Frontal cortex (tissue), 4 donors: Measurements from ENCODE around the gene ZNF790. TPM values are rescaled to one million over a fixed set of nuclear protein-coding genes. Genes with fewer than 3 reads are reported as not detected.
"Not testable (repeated sequence)": the region's sequence is repeated elsewhere in the genome, so short reads cannot be mapped to it uniquely, and the experiment has no call there.

Experiments used
- DNase-seq, 2 donors: peaks; one replicate each; pipeline ENCODE4 v3.0.0; 2012; ENCODE audit warnings: low spot score in 2 of 2
- FAIRE-seq: peaks from 2 replicates; lab custom pipeline; 2012; peaks lifted over from hg19 to GRCh38; lab: Jason Lieb, UNC
- total RNA-seq: library from RNA; depleted of rRNA; stranded (reverse); fragments of >200 nt; gene quantifications from one replicate; pipeline ENCODE4 v1.2.3, GENCODE V29; 2014
- donor health status: control.
- donor health status: control.
- donor health status: control.

The ZNF790 gene
- total RNA-seq: 26.1 TPM

DNA sequence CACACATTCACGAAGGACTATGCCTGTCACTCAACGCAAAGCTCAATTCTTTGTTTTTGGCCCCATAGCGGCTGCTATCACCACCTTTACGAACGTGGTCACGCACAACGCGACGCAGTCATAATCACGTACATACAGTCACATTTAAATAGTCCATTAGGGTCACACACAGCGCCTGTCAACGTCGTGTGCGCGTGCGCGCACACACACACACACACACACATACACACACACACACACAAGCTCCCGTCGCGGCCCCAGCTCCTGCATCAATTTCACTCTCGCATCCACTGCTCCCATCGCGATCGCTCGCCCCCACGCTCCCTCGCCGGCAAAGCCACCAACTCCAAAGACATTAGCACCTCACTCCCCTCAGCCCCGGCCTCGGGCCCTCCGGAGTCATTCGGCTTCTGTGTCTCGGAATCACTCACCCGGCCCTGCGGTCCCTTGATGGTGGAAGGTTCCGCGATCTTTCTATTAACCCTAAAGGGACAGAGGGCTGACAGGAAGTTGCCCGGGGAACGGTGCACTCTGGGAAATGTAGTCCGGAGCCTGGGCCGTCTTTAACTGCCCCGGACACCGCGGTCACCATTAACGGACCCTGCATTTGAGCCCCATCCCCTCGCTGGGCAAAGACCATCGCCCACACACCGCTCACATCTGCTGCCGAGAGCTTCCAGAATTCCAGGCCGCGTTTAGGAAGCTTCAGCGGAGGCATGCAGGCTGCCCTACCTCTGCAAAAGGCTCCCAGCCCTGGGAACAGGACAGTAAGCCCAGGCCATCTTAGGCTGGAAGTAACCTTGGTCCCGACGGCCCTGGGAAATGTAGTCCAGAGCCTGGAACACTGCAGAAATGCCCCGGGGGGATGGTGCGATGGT, at the start of gene ZNF790:
TSS of gene ZNF790 (minus strand) at position 482 of the 878 bp plus-strand sequence. CDS start 12,768 bp downstream, outside the sequence.
- DNase-seq (peak; percentile 62 to 79), FAIRE-seq (no peak)

DNA sequence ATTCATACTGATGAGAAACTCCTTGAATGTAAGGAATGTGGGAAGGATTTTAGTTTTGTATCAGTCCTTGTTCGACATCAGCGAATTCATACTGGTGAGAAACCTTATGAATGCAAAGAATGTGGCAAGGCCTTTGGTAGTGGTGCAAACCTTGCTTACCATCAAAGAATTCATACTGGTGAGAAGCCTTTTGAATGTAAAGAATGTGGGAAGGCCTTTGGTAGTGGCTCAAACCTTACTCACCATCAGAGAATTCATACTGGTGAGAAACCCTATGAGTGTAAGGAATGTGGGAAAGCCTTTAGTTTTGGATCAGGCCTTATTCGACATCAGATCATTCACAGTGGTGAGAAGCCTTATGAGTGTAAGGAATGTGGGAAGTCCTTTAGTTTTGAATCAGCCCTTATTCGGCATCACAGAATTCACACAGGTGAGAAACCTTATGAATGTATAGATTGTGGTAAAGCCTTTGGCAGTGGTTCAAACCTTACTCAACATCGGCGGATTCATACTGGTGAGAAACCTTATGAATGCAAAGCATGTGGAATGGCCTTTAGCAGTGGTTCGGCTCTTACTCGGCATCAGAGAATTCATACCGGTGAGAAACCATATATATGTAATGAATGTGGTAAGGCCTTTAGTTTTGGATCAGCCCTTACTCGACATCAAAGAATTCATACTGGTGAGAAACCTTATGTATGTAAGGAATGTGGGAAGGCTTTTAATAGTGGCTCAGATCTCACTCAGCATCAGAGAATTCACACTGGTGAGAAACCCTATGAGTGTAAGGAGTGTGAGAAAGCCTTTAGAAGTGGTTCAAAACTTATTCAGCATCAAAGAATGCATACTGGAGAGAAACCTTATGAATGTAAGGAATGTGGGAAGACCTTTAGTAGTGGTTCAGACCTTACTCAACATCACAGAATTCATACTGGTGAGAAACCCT, 39.1 kb upstream of the ZNF790 start:
- DNase-seq: no peak
- no peak for FAIRE-seq

DNA sequence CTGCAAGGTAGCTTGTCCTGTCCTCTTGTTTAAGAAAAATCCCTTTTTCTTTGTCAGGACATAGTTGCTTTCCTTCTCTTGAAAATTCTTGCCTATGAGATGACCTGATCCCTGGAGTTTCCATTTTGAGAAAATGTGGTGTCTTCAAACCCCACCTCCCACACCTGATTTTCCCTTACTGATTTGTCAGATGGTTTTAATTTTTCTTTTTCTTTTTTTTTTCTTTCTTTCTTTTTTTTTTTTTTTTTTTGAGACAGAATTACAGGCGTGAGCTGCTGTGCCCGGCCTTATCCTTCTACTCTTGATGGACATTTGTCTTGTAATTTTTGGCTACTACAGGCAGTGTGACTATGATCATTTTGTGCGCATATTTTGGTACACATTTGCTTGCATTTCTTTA, 13.7 kb upstream of the ZNF790 start:
- no peak for FAIRE-seq
- DNase-seq: no peak

DNA sequence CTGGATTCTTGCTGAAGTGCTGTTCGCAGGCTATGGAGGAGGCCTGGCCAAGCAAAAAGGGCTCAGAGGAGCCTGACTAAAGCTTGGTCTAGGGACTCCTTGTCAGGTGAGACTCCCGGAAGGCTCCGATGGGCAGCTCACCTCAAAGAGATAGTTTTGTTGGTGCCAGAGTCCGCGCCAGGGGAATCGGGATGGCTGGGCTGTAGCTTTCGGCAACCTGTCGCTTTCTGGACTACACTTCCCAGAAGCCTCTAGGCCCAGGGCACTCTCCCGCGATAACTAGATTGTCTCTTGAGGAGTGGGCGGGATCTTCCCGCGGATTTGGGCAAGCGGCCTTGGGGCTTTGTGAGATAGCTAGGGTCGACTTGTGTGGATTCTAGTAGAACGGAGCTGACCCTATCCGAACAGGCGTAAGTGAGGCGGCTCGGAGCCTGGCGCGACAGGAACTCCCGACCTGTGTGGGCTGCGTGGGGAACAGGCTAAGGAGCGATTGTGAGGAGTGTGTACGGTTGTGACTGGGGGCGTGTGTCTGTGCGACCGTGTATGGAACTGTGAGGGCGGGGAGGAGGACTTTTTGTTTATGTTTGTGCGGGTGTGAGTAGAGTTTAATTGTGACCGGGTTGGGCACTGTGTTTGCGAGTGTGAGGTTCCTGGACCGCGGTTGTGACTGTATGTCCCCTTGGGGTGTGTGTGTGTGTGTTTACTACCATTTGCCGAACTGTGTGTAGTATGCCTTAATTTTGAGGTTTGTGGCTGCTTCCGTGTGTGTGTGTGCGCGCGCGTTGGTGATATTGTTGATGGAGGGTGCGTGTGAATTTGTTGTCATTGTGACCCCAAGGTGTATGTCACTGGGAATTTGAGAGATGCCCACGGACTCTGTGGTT, 12.6 kb upstream of the ZNF790 start, which contains the start of gene ZNF345:
TSS of gene ZNF345 (plus strand) at position 318 of the 884 bp plus-strand sequence. CDS start 25,955 bp downstream, outside the sequence.
- DNase-seq (peak; percentile 70 to 84), FAIRE-seq (no peak)

DNA sequence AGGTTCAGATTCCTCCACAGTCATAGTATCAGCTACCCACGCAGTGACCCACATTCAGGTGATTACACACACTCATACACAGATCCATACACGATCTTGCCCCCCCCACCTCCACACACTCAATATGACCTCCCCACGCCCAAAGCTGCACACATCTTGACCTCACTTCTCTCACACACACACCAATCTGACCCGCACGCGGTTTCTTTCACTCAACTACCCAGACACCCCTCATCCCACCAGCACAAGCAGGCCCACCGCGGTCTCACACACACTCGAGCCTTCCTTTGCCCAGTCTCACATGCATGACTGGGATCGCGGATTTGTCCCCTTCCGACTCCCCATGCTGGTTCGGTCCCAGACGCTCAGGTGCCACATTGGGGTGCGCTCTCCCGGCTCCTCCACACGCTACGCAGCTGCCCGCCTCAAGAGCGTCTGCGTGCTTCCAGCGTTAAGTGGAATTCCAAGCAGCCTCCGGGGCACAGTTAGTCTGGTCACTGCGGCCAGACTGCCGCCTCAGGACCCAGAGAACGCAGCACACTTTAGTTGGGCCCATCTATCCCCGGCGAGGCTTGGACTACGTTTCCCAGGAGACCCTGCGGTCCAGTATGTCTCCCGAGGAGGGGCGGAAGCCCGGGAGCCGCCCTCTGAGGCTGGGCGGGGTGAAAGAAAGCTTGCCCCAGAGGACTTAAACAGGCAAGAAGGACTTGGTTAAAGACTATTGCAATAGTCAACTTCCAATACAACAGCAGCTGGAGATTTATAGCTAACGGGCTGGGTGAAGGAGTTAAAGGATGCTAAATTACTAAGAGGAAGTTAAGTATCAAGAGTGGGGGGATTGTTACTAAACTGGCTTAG, 11.7 kb upstream of the ZNF790 start:
- peak; percentile 67 to 84 for DNase-seq
- FAIRE-seq: no peak

DNA sequence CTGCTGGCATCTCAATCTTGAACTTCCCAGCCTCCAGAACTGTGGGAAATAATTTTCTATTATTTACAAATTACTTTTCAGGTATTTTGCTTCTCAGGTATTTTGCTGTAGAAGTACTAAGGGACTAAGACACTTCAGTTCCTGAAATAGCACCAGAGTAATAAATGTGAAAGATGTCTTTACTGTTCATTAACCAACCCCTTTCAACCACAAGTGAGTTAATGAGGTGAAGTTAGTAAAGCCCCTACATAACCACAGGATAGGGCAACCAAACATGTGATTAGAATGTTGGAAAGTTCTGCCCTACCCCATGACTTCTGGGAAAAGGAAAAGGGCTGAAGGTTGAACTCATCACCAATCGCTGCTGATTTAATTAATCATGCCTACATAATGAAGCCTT, 9.8 kb upstream of the ZNF790 start:
- no peak for FAIRE-seq

DNA sequence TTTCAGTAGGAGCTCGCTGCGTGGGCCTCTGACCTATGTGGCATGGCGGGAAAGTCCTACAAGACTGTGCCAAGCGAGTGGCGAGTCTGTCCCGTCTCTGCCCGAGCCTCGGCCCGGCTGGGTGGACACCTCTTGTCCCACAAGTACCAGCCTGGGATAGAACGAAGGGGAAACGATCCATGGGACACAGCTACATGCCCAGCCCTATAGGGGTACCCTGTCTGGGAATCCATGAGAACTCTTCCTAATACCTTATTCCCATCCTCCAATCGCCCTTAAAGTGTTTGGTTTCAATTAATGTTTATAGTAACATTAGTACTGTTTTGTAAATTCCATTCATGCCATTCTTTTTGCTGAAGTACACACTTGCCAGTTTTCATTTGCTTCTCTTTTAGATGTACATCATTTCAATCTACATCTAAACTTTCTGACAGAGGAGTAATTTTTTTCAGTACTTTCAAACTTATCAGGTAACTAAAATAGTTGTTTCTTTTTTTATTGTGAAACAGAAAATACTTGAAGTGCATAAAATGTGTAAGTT, 667 bp upstream of the ZNF790 start:
- DNase-seq (no peak), FAIRE-seq (no peak)

More for the DNA sequence above, 9.8 kb upstream of the ZNF790 start:
- no peak for DNase-seq

DNA sequence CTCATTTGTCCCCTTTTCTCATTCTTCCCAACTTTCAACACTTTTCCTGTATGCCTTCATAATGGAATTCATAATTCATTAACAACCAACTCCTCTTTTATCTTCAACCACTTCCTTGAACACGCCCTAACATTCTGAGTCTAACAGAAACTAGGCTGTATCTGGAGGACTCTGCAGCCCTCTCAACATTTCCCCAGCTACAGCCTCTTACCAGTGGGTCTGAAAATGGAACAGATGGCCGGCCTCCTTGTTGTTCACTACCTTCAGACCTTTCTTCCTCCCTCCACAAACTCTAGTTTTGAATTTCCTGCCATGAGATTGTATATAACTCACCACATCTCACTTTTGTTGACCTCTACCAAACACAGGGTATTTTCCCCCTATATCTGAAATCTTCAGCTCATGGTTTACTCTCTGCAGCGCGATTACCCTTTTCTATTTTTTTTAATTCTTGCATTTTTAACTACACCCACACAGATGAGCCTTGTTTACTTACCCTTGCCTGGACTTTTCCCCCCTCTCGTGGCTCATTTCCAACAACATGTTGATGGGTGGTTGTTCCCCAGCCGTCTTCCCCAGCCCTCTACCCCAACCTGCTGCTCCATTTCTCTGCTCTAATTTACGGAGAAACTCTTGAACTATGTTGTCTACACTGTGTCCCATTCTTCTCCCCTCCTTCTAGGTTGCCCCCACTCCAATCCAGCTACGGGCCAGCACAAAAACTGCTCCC, 846 bp downstream of the ZNF790 start:
- no peak for DNase-seq
- no peak for FAIRE-seq

DNA sequence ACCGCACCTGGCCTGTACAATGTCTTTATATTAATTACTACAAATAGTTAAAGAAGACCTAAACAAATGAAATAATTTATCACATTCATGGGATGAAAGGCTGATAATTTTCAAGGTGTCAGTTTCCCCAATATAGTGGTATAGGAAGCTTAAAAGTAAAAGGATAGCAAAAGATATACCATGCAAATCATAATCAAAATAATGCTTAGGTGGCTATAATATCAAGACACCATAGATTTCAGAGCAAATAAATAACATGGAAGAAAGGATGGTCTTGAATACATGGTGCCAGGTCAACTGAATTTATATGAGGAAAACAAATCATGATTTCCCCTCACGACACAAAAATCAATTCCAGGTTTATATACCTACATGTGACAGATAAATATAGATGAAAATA, 4.8 kb downstream of the ZNF790 start:
- DNase-seq (no peak), FAIRE-seq (no peak)

DNA sequence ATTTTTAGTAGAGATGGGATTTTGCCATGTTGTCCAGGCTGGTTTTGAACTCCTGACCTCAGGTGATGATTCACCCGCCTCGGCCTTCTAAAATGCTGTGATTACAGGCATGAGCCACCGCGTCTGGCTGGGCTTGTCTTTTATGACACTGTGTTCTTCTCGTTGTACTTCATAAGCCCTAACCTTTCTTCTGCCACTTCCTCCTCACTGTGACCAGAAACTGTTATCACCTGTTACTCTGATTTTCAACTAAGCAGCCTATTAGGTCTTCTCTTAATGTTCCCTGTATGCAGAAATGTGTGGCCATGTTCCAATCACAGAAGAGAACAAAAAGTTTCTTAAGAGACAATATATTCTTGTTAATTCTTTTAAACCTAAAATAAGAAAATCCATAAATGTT, 16.4 kb downstream of the ZNF790 start:
- DNase-seq: no peak
- no peak for FAIRE-seq

DNA sequence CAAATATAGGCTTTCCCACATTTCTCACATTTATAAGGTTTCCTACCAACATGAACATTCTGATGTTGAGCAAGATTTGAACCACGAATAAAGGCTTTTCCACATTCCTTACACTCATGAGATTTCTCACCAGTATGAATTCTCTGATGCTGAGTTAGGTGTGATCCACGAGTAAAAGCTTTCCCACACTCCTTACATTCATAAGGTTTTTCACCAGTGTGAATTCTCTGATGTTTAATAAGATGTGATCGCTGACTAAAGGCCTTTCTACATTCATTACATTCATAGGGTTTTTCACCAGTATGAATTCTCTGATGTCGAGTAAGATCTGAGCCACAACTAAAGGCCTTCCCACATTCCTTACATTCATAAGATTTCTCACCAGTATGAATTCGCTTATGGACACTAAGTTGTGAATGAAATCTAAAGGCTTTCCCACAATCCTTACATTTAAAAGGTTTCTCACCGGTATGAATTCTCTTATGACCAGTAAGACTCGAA, 19.0 kb downstream of the ZNF790 start:
- FAIRE-seq: no peak

DNA sequence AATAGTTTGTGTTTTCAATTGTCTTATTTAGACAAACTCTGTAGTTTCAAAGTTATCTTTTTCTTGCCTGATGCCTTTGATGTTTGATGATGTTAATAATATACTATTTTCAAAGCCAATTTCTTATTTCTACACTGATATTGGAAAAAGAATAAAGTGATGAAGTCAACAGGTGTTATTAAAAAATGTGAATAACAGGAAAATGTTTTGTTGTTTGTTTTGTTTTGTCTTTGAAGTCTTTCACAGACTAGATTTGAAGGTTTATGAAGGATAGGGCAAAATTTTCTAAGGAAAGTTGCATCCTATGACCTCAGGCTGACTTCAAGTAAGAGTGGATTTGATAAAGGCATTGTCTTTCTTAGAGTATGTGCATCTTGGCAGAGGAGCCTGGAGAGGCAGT, 31.2 kb downstream of the ZNF790 start:
- DNase-seq (no peak), FAIRE-seq (no peak)

More for the DNA sequence above, 19.0 kb downstream of the ZNF790 start:
- DNase-seq: no peak

DNA sequence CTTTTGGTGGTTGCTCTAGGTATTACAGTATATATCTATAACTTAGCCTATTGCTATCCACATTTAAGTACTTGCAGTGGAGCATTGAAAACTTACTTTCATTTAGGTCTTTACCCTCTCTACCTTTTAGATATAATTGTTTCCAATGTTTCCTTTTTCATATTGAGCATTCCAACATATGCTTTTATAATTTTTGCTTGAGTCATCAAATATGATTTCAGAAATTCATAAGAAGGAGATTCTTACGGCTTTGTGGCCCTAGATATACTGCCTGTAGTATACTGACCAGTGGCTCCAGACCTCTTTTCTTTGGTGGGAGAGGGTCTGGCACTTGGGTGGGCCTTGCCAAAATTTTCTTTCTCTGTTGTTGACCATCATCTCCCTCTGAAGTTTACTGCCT, 32.8 kb downstream of the ZNF790 start:
- FAIRE-seq (no peak), DNase-seq (no peak)

DNA sequence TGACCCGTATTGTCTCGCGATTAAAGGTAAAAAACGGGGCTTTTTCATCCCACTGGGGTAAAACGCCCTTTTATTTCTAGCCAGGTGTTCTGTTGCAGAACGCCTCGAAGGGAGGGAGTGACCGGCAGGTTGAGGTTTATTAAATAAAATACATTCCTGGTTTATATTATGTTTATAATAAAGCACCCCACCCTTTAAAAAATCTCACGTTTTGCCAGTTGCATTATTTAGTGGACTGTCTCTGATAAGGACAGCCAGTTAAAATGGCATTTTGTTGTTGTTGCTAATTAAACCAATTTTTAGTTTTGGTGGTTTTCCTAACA, 40.4 kb downstream of the ZNF790 start:
- FAIRE-seq (no peak), DNase-seq (no peak)

DNA sequence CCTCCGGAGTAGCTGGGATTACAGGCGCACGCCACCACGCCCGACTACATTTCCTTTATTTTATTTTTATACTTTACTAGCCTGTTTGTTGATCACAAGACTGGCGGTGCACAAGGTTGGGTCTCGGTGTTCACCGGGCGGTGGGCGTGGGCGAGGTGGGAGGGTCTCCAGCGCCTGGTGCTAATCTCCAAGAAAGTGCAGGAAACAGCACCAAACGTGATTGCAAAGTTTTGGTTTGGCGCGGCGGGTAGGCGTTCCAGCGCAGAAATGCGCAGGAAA, 41.5 kb downstream of the ZNF790 start:
- DNase-seq (no peak), FAIRE-seq (no peak)

DNA sequence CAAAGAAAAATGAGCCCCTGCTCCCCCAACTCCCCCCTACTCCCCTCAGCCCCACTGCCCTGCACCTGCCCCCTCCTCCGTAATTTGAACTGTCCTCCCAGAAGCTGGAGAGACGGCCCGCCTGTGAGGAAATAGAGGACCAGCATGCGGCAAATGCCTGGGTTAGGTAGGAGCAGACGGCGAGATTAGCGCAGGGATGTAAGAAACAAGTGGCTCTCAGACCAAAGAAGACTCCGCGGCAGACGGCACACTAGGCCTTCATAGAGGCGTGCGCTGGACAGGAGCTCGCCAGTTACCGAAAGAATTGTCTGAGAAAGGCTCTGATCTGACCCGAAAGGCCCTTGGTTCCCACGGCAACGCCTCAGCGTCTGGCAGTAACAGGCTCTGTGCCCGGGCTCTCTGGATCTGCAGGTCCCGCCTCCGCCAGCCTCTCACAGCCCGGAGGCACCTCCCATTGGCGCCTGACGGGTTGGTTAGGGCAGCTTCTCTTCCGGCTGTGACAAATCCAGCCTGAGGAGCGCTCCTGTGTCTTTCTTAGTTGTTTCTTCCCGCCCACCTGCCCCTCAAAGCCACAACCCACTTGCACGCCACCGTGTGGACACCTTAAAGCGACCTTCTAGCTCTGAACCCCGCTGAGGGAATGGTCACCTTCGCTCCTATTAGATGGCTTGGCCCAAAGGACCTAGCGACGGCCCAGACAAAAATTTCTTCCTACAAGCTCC, 46.6 kb downstream of the ZNF790 start:
- FAIRE-seq, DNase-seq: not testable (repeated sequence)

DNA sequence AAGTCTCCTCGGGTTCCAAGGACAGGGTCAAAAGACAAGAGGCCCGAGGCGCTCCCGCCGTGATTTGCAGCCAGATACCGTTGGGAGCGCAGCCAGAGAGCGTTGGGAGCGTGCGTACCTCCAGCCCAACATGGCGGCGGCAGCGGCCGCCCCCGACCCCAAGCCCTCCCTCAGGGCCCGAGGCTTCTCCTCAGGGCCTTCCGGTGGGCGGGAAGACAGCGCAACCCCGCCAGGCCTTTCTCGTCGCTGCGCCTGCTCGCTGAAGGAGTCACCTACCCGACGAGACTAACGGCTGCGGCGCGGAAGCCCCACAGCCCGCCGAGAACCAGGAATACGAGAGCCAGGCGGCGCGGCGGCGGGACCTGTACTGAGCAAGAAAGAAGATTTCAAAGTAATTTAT, 62.4 kb downstream of the ZNF790 start:
- no peak for DNase-seq
- FAIRE-seq: no peak
